K562 (cell line): Measurements from ENCODE around the gene RAPGEF5. TPM values are rescaled to one million over a fixed set of nuclear protein-coding genes. Genes with fewer than 3 reads are reported as not detected.

Source experiments
- ATAC-seq: fragments of 200-7000 bp; cut with Tn5 transposase; 3 replicates; pipeline ENCODE4 v1.9.1; 2020; ENCODE audit warnings: moderate library complexity
- BruUV-seq: library from RNA; stranded (reverse); fragments of 400-500 nt; replicated peaks from 2 replicates; lab custom pipeline; 2021; lab: Mats Ljungman, UMichigan
- CTCF ChIA-PET: fragments of 300-600 bp; formaldehyde crosslinking; extraction: SDS; loops from one replicate; lab custom pipeline; 2021; ENCODE audit warnings: low intra/inter-chr PET ratio; lab: Yijun Ruan, JAX
- POLR2A ChIA-PET: fragments of 300-600, 350-650 bp; sonication (Branson Sonifier 250); formaldehyde crosslinking; extraction: SDS; loops from one replicate; lab custom pipeline; 2021; ENCODE audit warnings: antibody characterized with exemption, inconsistent platforms; lab: Yijun Ruan, JAX
- DNase-seq, 4 experiments: peaks; one replicate each; pipeline versions ENCODE4 v3.0.0 to v3.0.0-alpha.2; 2011 to 2018; ENCODE audit warnings: low spot score in 3 of 4, mixed read lengths in 3 of 4; ENCODE audit errors: extremely low read depth in 1 of 4
- FAIRE-seq: peaks from 2 replicates; lab custom pipeline; 2011; peaks lifted over from hg19 to GRCh38; lab: Jason Lieb, UNC
- H2AFZ ChIP-seq: 2 replicates; pipeline ENCODE4 v1.6.0; 2011; ENCODE audit warnings: low read depth, low read length, control low read depth, inconsistent platforms
- H3K27ac ChIP-seq: fragments of 200-600 bp; 3 replicates; pipeline ENCODE4 v1.8.0; 2011; ENCODE audit warnings: low read depth, mild to moderate bottlenecking, control low read depth, inconsistent platforms, low read length, moderate library complexity, mixed read lengths; ENCODE audit errors: extremely low read depth
- H3K27me3 ChIP-seq, 2 experiments: fragments of 300-600 bp in 1 of 2; 2 replicates in 1 of 2; 3 replicates in 1 of 2; pipeline versions ENCODE4 v1.6.0 to v1.8.0; 2011; ENCODE audit warnings: inconsistent platforms in 2 of 2, low read length in 2 of 2, mild to moderate bottlenecking in 1 of 2, mixed read lengths in 1 of 2, moderate library complexity in 1 of 2; ENCODE audit not compliant: control insufficient read depth in 2 of 2, insufficient read depth in 2 of 2
- H3K36me3 ChIP-seq: fragments of 300-600 bp; 3 replicates; pipeline ENCODE4 v1.8.0; 2011; ENCODE audit warnings: mild to moderate bottlenecking, low read length, inconsistent platforms; ENCODE audit not compliant: control insufficient read depth, insufficient read depth
- H3K4me1 ChIP-seq, 2 experiments: fragments of 200-600 bp in 1 of 2; replicated peaks in 1 of 2; 2 replicates in 1 of 2; 3 replicates in 1 of 2; pipeline versions ENCODE4 v1.5.1 to v1.8.0; 2011; ENCODE audit warnings: inconsistent platforms in 2 of 2, low read length in 2 of 2, mild to moderate bottlenecking in 1 of 2, mixed read lengths in 1 of 2, moderate library complexity in 1 of 2; ENCODE audit not compliant: control insufficient read depth in 2 of 2, insufficient read depth in 2 of 2
- H3K4me2 ChIP-seq: 2 replicates; pipeline ENCODE4 v1.6.1; 2011; ENCODE audit warnings: low read length, control low read depth, inconsistent platforms, mixed read lengths; ENCODE audit not compliant: insufficient read depth
- H3K4me3 ChIP-seq: fragments of 200-600 bp; sonication (generic), shearing (Covaris generic); 2 replicates; pipeline ENCODE4 v1.5.1; 2016; ENCODE audit warnings: control low read depth, inconsistent platforms
- H3K79me2 ChIP-seq: fragments of 200-600 bp; 3 replicates; pipeline ENCODE4 v1.8.0; 2011; ENCODE audit warnings: low read length, inconsistent platforms; ENCODE audit not compliant: control insufficient read depth, insufficient read depth
- H3K9ac ChIP-seq, 2 experiments: 2 replicates each; pipeline versions ENCODE4 v1.6.0 to v1.6.1; 2011; ENCODE audit warnings: low read depth in 2 of 2, low read length in 2 of 2, control low read depth in 1 of 2, inconsistent platforms in 1 of 2, mild to moderate bottlenecking in 1 of 2, mixed read lengths in 1 of 2; ENCODE audit not compliant: insufficient read depth in 1 of 2
- H3K9me1 ChIP-seq: one replicate; pipeline ENCODE4 v1.6.0; 2011; ENCODE audit warnings: inconsistent platforms, mild to moderate bottlenecking, low read length, moderate library complexity; ENCODE audit not compliant: control insufficient read depth, insufficient read depth
- H3K9me3 ChIP-seq: replicated peaks from 2 replicates; pipeline ENCODE4 v1.5.1; 2011; ENCODE audit warnings: low read depth, low read length, inconsistent platforms; ENCODE audit not compliant: control insufficient read depth, insufficient read depth
- H4K20me1 ChIP-seq: replicated peaks from 2 replicates; pipeline ENCODE4 v1.6.1; 2011; ENCODE audit warnings: low read length, inconsistent platforms, mixed read lengths; ENCODE audit not compliant: control insufficient read depth, insufficient read depth
- COPS2 ChIP-seq: fragments of 450-650 bp; conservative IDR thresholded peaks from 2 replicates; pipeline ENCODE4 v1.6.1; 2016; ENCODE audit warnings: mild to moderate bottlenecking, moderate library complexity
- RAD21 ChIP-seq, 2 experiments: fragments of 250-450 bp in 1 of 2; fragments of 450-650 bp in 1 of 2; sonication (Bioruptor Pico) in 1 of 2; formaldehyde crosslinking in 1 of 2; IDR thresholded peaks in 1 of 2; conservative IDR thresholded peaks in 1 of 2; 2 replicates each; pipeline versions ENCODE4 v1.4.0 to v1.8.0; 2020 to 2022; ENCODE audit warnings: mild to moderate bottlenecking in 2 of 2, moderate library complexity in 1 of 2
- WGBS: fragments of 100-300 bp; shearing (Covaris generic); methylation state at CpG from one replicate; pipeline ENCODE4 v1.1.6; 2016; ENCODE audit warnings: low coverage, mixed read lengths; ENCODE audit not compliant: insufficient coverage; ENCODE audit errors: missing lambda C conversion rate; 5-methylcytosine and 5-hydroxymethylcytosine counted together
- in situ Hi-C: fragments of 300-500 bp; cut with MboI; formaldehyde crosslinking; loops from 4 replicates; pipeline ENCODE4 v1.15.0; 2018; ENCODE audit warnings: inconsistent platforms, mixed read lengths
- intact Hi-C: fragments of 100-400 bp; cut with micrococcal nuclease; formaldehyde crosslinking; loops from 2 replicates; pipeline ENCODE4 v1.14.2; 2022
- polyA plus RNA-seq, 8 experiments: library from polyadenylated mRNA; depleted of rRNA in 4 of 8; stranded (reverse) in 5 of 8; unstranded in 3 of 8; fragments of >200 nt; fragmentation: Nextera tagmentation in 2 of 8; fragmentation: Illumina TruSeq in 1 of 8; extraction: Ambion mirVana in 2 of 8; extraction: Trizol in 1 of 8; gene quantifications; 2 replicates each; pipeline versions ENCODE4 v1.2.1 to v1.2.3, GENCODE V29; 2011 to 2014; ENCODE audit warnings: inconsistent platforms in 1 of 8, missing spikeins in 1 of 8
- total RNA-seq, 7 experiments: library from RNA; depleted of rRNA in 6 of 7; stranded (reverse); fragments of >200 nt in 6 of 7; fragmentation: Illumina TruSeq in 2 of 7; extraction: Trizol in 2 of 7; gene quantifications; 2 replicates each; pipeline versions ENCODE4 v1.2.1 to v1.2.3, GENCODE V29; 2011 to 2021; ENCODE audit warnings: low replicate concordance in 1 of 7
- TF ChIP-seq, protein P1 (sequence below), 3 experiments: IDR thresholded peaks in 2 of 3; conservative IDR thresholded peaks in 1 of 3; 2 replicates each; pipeline ENCODE4 v1.5.1; 2011 to 2012; ENCODE audit warnings: low read length in 3 of 3, mild to moderate bottlenecking in 3 of 3, control low read depth in 2 of 3, improper control_type of control experiment in 1 of 3, inconsistent platforms in 1 of 3, low read depth in 1 of 3, mixed read lengths in 1 of 3, moderate library complexity in 1 of 3; ENCODE audit not compliant: insufficient read depth in 2 of 3
- TF ChIP-seq, protein P2 (sequence below): fragments of 250-450 bp; sonication (Bioruptor Pico); IDR thresholded peaks from 2 replicates; pipeline ENCODE4 v1.4.0; 2020; ENCODE audit warnings: mild to moderate bottlenecking, moderate library complexity

RAPGEF5 gene
- total and polyA plus RNA-seq, 9 of the 15 experiments (the other 6 are each of a cell fraction or from before 2014, with no cell fraction given), result 0.39 to 2.0 (median 1.1) TPM

DNA sequence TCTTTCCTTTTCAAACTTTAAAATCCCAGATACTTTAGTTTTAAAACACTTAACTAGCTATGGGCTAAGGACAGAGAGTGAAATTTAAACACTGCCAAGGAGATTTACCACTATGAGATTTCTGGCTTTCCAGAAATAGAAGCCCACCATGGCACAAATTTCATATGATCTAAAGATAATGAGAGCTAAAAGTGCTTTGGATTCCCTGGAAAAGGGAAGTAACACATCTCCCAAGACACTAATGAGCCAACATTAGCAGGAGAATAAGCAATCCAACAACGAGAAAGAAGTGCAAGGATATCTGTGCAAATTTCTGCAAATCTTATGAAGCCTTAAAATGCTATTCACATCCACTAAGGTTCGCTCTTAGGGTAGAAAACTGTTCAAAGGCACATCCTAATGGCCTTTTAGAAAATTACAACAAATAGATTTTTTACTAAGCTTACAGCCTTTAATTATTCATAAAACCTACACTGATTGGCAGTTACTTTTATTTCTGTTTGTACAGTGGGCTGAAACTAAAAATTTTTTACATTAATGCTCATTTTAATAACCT is 100.3 kb downstream of the RAPGEF5 start:
- FAIRE-seq, result no peak
- no peak overlapping the region for H3K4me2 ChIP-seq
- no peaks in the 10 kb centered on the region for H3K4me1 ChIP-seq
- CTCF ChIA-PET, result interaction anchor here (0.7 kb wide), 1 partner anchor 147 kb away, joined by 3 read pairs; no protein-coding TSS in a partner anchor
- intact Hi-C loops (loop anchor here (5.0 kb wide), 1 partner anchor 144 kb away; no protein-coding TSS in a partner anchor), in situ Hi-C loops (no loop called here)
- H3K9ac ChIP-seq, result no peak overlapping the region
- BruUV-seq, result no TSS peak
- no peak overlapping the region for H3K4me3 ChIP-seq
- no peaks in the 10 kb centered on the region for H3K9me1 ChIP-seq
- POLR2A ChIA-PET, result interaction anchor here (0.6 to 1.2 kb wide), 3 partner anchors 11 to 227 kb away, joined by 3 to 5 read pairs (median 3); no protein-coding TSS in a partner anchor
- H4K20me1 ChIP-seq, result no peaks in the 10 kb centered on the region
- WGBS, result 17% methylated on average over 2 of the region's 2 CpGs
- no peaks in the 10 kb centered on the region for H3K27me3 ChIP-seq
- no peaks in the 10 kb centered on the region for H3K9me3 ChIP-seq
- H3K36me3 ChIP-seq, result no peaks in the 10 kb centered on the region
- TF ChIP-seq, protein P1, sequence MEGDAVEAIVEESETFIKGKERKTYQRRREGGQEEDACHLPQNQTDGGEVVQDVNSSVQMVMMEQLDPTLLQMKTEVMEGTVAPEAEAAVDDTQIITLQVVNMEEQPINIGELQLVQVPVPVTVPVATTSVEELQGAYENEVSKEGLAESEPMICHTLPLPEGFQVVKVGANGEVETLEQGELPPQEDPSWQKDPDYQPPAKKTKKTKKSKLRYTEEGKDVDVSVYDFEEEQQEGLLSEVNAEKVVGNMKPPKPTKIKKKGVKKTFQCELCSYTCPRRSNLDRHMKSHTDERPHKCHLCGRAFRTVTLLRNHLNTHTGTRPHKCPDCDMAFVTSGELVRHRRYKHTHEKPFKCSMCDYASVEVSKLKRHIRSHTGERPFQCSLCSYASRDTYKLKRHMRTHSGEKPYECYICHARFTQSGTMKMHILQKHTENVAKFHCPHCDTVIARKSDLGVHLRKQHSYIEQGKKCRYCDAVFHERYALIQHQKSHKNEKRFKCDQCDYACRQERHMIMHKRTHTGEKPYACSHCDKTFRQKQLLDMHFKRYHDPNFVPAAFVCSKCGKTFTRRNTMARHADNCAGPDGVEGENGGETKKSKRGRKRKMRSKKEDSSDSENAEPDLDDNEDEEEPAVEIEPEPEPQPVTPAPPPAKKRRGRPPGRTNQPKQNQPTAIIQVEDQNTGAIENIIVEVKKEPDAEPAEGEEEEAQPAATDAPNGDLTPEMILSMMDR (IDR thresholded peaks at IDR 0.05 in 2 of 3, conservative IDR thresholded peaks at IDR 0.05 in 1 of 3; ENCODE audit: insufficient read depth in 2 of 3, low read depth in 1 of 3, low read length in 3 of 3), result peak in 1 of 3 experiments; percentile 33; a peak in 2 of 6 replicates
- no peak for TF ChIP-seq COPS2
- TF ChIP-seq, protein P2, sequence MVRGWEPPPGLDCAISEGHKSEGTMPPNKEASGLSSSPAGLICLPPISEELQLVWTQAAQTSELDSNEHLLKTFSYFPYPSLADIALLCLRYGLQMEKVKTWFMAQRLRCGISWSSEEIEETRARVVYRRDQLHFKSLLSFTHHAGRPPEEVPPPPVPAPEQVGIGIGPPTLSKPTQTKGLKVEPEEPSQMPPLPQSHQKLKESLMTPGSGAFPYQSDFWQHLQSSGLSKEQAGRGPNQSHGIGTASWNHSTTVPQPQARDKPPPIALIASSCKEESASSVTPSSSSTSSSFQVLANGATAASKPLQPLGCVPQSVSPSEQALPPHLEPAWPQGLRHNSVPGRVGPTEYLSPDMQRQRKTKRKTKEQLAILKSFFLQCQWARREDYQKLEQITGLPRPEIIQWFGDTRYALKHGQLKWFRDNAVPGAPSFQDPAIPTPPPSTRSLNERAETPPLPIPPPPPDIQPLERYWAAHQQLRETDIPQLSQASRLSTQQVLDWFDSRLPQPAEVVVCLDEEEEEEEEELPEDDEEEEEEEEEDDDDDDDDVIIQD (CRISPR knock-in tag), result no peak
- TF ChIP-seq RAD21 (CRISPR knock-in tag; conservative IDR thresholded peaks at IDR 0.05 in 1 of 2, IDR thresholded peaks at IDR 0.05 in 1 of 2), result peak in 1 of 2 experiments; percentile 47; a peak in 3 of 4 replicates
- ATAC-seq, result no peak
- no peak overlapping the region for H3K27ac ChIP-seq
- DNase-seq, result no peak
- H3K79me2 ChIP-seq, result no peaks in the 10 kb centered on the region
- H2AFZ ChIP-seq, result no peak overlapping the region
